SJCRH30 (cell line): ENCODE data around the gene TTC3. TPM values are rescaled to one million over a fixed set of nuclear protein-coding genes. Genes with fewer than 3 reads are reported as not detected.
"Not testable (repeated sequence)": the region's sequence is repeated elsewhere in the genome, so short reads cannot be mapped to it uniquely, and the experiment has no call there.

Source experiments
- DNase-seq, 2 experiments: peaks; one replicate each; pipeline ENCODE4 v3.0.0-alpha.2; 2015 to 2020
- H3K27ac ChIP-seq: fragments of 250-450 bp; sonication (Bioruptor Pico); 2 replicates; pipeline ENCODE4 v1.5.1; 2020; ENCODE audit warnings: mild to moderate bottlenecking, moderate library complexity
- H3K27me3 ChIP-seq: fragments of 250-450 bp; sonication (Bioruptor Pico); 2 replicates; pipeline ENCODE4 v1.5.1; 2020; ENCODE audit warnings: mild to moderate bottlenecking, moderate library complexity
- H3K36me3 ChIP-seq: fragments of 250-450 bp; sonication (Bioruptor Pico); 2 replicates; pipeline ENCODE4 v1.5.1; 2020; ENCODE audit warnings: mild to moderate bottlenecking, moderate library complexity
- H3K4me1 ChIP-seq: fragments of 250-450 bp; sonication (Bioruptor Pico); 2 replicates; pipeline ENCODE4 v1.5.1; 2020; ENCODE audit warnings: mild to moderate bottlenecking, moderate library complexity
- H3K4me3 ChIP-seq: fragments of 250-450 bp; sonication (Bioruptor Pico); 2 replicates; pipeline ENCODE4 v1.5.1; 2020; ENCODE audit warnings: mild to moderate bottlenecking, moderate library complexity
- H3K9me3 ChIP-seq: fragments of 250-450 bp; sonication (Bioruptor Pico); replicated peaks from 2 replicates; pipeline ENCODE4 v1.5.1; 2020; ENCODE audit warnings: mild to moderate bottlenecking, moderate library complexity
- total RNA-seq: library from RNA; depleted of rRNA; stranded (reverse); fragments of >200 nt; shearing (Covaris generic); gene quantifications from 2 replicates; pipeline ENCODE4 v1.2.3, GENCODE V29; 2014

TTC3 gene
- total RNA-seq, 1 experiment from 2014 or later, result 144 TPM

GRCh38 chr21:37219761-37220432 is 146.8 kb downstream of the TTC3 start:
- H3K27ac ChIP-seq, result peak overlapping the region; percentile 61; the same call in 1 of the 2 replicates

DNA sequence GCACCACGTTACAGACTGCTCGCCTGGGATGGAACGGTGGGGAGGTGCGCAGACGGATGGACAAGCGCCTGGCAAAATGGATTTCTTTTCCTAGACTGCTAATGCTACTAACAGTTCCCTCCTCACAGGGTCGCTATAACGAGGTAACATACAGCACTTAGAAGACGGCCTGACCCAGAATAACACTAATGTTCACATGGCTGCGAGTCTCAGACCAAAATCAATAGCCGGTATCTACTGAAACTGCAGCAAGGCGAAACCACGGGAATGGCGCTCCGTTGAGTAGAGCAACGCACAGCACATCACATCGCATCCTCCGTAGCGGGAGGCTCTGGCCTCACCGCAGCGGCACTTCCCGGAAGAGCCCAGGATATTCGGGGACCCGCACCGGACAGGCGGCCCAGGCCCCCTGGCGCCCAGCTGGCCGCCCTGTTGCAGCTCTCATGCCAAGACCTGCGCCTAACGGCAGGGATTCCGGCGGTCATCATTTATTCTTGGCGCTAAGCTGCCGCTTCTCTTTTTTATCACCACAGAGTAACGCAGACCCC is 147.5 kb downstream of the TTC3 start:
- H3K27ac ChIP-seq, result peak overlapping the region; percentile 61
- DNase-seq, result peak in 1 of 2 experiments; percentile 66
- peaks cover 23% of the 10 kb centered on the region for H3K36me3 ChIP-seq
- peaks cover 4% of the 10 kb centered on the region; the same call in 1 of the 2 replicates for H3K9me3 ChIP-seq
- peak overlapping the region; percentile 65 for H3K4me3 ChIP-seq
- no peaks in the 10 kb centered on the region for H3K27me3 ChIP-seq
- H3K4me1 ChIP-seq, result peaks cover 3% of the 10 kb centered on the region; the same call in 1 of the 2 replicates

More at GRCh38 chr21:37219761-37220432, 146.8 kb downstream of the TTC3 start:
- H3K9me3 ChIP-seq, result peaks cover 4% of the 10 kb centered on the region; the same call in 1 of the 2 replicates
- H3K4me3 ChIP-seq, result peak overlapping the region; percentile 65
- DNase-seq, result peak; percentile 15 to 47
- H3K36me3 ChIP-seq, result peaks cover 20% of the 10 kb centered on the region
- H3K27me3 ChIP-seq, result no peaks in the 10 kb centered on the region
- H3K4me1 ChIP-seq, result peaks cover 3% of the 10 kb centered on the region; the same call in 1 of the 2 replicates

DNA sequence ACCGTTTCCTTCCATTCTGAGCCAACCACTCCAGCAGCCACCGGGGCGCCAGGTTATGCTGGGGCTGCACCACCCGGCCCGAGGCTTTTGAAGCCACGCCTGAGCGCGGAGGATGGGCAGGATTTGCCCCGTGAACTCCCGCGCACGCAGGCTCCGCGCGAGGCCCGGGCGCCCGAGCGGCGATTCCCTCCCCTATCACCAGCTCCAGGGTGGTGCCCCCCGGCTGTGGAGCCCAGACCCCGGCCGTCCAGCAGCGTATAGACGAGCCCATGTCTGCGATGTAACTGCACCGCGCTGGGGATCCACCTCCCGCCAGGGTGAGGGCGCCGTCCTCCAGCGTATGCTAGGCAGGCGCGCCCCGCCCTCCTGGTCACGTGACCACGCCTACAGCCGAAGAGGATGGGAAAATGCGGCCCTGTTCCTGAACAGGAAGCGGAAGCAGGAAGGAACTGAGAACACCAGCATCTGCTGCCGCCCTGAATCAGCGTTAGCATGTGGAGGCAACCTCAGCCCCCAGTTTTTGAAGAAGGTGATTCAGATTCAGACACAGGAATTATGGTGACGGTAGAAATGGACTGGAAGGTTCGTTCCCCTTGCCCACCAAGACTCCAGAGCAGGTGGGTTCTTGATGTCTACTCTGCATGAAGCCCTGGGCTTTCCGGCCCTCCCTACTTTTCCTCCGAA is 148.1 kb downstream of the TTC3 start:
- H3K9me3 ChIP-seq, result peaks cover 4% of the 10 kb centered on the region; the same call in 1 of the 2 replicates
- peaks cover 27% of the 10 kb centered on the region for H3K36me3 ChIP-seq
- H3K4me1 ChIP-seq, result peaks cover 3% of the 10 kb centered on the region; the same call in 1 of the 2 replicates
- H3K27ac ChIP-seq, result peak overlapping the region; percentile 61
- H3K27me3 ChIP-seq, result no peaks in the 10 kb centered on the region
- peak overlapping the region; percentile 65 for H3K4me3 ChIP-seq
- peak; percentile 95 to 97 for DNase-seq

DNA sequence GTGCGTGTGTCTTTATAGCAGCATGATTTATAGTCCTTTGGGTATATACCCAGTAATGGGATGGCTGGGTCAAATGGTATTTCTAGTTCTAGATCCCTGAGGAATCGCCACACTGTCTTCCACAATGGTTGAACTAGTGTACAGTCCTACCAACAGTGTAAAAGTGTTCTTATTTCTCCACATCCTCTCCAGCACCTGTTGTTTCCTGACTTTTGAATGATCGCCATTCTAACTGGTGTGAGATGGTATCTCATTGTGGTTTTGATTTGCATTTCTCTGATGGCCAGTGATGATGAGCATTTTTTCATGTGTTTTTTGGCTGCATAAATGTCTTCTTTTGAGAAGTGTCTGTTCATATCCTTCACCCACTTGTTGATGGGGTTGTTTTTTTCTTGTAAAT is 149.2 kb downstream of the TTC3 start:
- DNase-seq, H3K4me1 ChIP-seq, H3K9me3 ChIP-seq, H3K4me3 ChIP-seq, H3K27ac ChIP-seq, H3K27me3 ChIP-seq: not testable (repeated sequence)
- peaks cover 38% of the 10 kb centered on the region for H3K36me3 ChIP-seq

DNA sequence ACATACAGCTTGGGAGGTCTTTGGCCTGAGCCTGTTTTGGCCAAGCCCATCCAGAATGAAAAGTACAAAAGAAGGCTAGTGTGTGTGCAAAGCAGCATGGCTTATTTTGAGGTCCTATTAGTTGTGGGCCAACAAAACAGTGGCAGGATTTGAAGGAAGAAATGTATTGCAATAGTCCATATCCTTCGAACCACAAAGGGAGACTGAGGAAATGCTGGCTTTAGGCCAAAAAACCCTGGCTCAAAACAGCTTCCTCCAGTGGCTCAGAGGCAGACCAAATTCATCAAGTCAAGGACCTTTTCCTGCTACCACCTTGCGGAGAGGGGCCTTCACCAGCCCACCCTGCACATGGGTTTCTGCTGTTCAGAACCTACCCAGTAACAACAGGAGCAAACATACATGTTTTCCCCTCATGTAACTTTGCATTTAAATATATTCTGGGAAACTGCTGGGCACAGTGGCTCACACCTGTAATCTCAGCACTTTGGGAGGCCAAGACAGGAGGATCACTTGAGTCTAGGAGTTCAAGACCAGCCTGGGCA is 150.8 kb downstream of the TTC3 start:
- H3K36me3 ChIP-seq, result peaks cover 42% of the 10 kb centered on the region
- no peak overlapping the region for H3K27ac ChIP-seq
- H3K4me3 ChIP-seq, result no peak overlapping the region
- no peaks in the 10 kb centered on the region for H3K27me3 ChIP-seq
- no peak for DNase-seq
- peaks cover 4% of the 10 kb centered on the region; the same call in 1 of the 2 replicates for H3K9me3 ChIP-seq
- peaks cover 3% of the 10 kb centered on the region; the same call in 1 of the 2 replicates for H3K4me1 ChIP-seq

GRCh38 chr21:37224861-37225839 is 152.1 kb downstream of the TTC3 start:
- H3K36me3 ChIP-seq, result peaks cover 48% of the 10 kb centered on the region
- no peaks in the 10 kb centered on the region for H3K27me3 ChIP-seq
- H3K27ac ChIP-seq, result no peak overlapping the region
- no peaks in the 10 kb centered on the region; the same call in 1 of the 2 replicates for H3K4me1 ChIP-seq
- peaks cover 4% of the 10 kb centered on the region; the same call in 1 of the 2 replicates for H3K9me3 ChIP-seq
- H3K4me3 ChIP-seq, result no peak overlapping the region
- no peak for DNase-seq

DNA sequence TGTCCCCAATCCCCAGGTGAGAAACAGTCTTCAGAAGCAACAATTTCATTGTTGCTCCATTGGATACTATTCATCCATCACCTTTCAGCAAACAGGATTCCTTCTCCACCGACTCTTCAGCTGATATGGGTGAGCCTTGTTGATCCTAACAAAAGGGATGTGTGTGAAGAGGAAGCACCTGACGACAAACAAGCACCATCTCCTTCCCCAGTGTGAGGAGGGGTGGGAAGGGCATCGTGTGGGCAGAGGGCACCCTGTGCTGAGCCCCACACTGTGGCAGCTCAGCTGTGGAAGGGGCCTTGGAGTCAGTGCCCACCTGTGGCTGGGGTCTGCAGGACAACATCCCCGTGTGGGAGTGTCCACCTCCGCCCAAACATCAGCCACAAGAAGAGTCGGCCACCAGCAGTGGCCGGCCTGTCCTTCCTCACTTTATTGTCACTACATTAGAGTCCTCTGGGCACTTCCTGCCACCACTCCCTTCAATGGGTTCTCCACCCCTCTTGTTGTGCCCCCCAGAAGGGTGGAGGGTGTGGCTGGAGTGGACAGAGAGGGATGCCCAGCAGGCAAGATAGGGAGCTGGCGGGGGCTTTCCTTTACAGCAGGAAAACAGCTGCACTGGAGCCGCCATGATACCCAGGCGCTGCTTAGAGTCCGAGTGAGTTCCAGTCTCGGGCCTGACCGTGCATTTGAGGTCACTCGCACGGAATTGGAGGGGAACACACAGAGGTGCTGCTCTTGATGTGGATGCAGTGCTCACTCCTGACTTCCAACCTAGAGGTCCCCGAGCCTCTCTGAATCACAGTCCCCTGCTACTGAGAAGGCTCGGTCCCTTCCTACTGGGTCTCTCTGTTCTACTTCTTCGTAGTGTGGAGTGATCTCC is 153.2 kb downstream of the TTC3 start:
- Histone ChIP-seq H3K4me1 (no peaks in the 10 kb centered on the region; the same call in 1 of the 2 replicates), H3K27ac (no peak overlapping the region), H3K36me3 (peaks cover 53% of the 10 kb centered on the region), H3K27me3 (no peaks in the 10 kb centered on the region), H3K9me3 (peaks cover 4% of the 10 kb centered on the region; the same call in 1 of the 2 replicates), H3K4me3 (no peak overlapping the region)
- no peak for DNase-seq

DNA sequence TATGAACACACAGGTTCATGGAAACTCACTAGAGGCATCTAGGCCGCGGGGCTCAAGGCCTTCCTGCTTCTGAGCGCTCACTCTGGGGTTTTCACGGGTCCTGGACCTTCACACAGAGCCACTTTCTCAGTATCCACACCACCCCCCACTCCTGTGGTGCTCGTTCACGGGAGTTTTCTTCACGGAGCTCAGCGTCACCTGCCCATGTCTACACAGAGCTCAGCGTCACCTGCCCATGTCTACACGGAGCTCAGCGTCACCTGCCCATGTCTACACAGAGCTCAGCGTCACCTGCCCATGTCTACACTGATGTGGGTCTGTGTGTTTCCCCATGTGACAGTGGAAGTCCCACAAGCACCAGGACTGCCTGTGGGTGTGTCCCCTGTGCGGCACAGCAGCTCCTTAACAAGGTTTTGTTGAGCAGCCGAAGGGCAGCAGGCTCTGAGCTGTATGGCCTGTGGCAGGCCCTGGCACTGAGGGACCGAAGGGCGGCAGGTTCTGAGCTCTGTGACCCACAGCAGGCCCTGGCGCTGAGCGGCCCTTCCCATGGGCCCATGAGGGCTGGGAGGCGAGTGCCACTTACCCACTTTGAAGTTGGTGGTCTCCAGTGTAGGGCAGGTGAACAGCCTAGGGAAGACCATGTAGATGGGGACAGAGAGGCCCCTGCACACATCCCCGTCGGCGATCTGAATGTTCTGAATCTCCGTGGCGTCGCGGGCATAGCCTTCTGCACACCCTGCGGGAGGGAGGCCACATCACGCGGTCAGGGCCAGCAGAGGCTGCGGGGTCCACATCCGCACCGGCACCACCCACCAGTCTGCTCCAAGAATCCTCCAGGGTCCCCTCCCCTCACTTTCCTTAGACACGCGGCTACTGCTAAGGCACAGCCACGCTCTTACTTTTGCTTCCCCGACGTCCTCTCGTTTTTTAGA is 154.3 kb downstream of the TTC3 start:
- no peaks in the 10 kb centered on the region for H3K27me3 ChIP-seq
- peaks cover 54% of the 10 kb centered on the region for H3K36me3 ChIP-seq
- no peak overlapping the region for H3K4me3 ChIP-seq
- no peak for DNase-seq
- H3K9me3 ChIP-seq, result no peaks in the 10 kb centered on the region
- no peaks in the 10 kb centered on the region for H3K4me1 ChIP-seq
- no peak overlapping the region for H3K27ac ChIP-seq

DNA sequence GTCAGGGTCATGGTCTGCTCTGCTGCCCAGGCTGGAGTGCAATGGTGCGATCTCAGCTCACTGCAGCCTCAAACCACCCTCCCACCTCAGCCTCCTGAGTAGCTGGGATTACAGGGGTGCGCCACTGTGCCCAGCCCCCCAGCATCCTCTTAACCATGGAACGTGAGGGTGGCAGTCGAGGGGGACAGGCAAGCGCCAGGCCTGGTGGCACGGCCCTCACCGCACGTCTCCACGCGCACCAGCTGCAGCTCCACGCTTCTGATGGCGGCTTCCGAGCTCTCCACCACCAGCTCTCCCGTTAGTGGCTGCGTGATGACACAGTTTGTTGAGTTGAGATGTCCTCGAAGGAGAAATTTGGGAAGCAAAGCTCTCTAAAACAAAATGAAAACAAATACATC is 154.9 kb downstream of the TTC3 start:
- no peaks in the 10 kb centered on the region for H3K27me3 ChIP-seq
- DNase-seq, result no peak
- no peak overlapping the region for H3K27ac ChIP-seq
- H3K9me3 ChIP-seq, result no peaks in the 10 kb centered on the region
- peaks cover 54% of the 10 kb centered on the region for H3K36me3 ChIP-seq
- no peak overlapping the region for H3K4me3 ChIP-seq
- no peaks in the 10 kb centered on the region for H3K4me1 ChIP-seq

- Histone ChIP-seq H3K4me3 (no peak overlapping the region), H3K36me3 (peaks cover 36% of the 10 kb centered on the region), H3K27ac (no peak overlapping the region), H3K4me1 (no peaks in the 10 kb centered on the region), H3K9me3 (no peaks in the 10 kb centered on the region), H3K27me3 (no peaks in the 10 kb centered on the region)
- no peak for DNase-seq
Measured at GRCh38 chr21:37230632-37231248, 157.7 kb downstream of the TTC3 start.

DNA sequence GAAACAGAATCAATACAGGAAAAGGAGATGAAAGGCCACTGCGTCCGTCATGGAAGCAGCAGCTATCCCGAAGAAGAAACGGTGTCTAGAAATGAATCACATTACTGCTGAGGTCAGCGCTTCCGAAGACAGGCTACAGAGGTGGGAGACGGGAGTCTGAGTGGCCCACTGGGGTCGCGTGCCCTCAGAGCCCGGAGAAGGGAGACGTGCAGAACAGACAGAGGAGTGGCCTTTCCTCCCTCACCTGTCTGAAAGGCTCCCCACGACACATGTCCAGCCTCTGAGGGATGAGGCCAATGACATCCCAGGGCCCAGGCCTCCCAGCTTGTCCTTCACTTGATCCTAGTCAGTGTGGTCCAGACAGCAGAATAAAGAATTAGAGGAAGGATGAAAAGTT is 158.2 kb downstream of the TTC3 start:
- Histone ChIP-seq H3K36me3 (peaks cover 31% of the 10 kb centered on the region), H3K9me3 (no peaks in the 10 kb centered on the region), H3K27ac (no peak overlapping the region), H3K4me1 (no peaks in the 10 kb centered on the region), H3K4me3 (no peak overlapping the region), H3K27me3 (no peaks in the 10 kb centered on the region)
- no peak for DNase-seq

DNA sequence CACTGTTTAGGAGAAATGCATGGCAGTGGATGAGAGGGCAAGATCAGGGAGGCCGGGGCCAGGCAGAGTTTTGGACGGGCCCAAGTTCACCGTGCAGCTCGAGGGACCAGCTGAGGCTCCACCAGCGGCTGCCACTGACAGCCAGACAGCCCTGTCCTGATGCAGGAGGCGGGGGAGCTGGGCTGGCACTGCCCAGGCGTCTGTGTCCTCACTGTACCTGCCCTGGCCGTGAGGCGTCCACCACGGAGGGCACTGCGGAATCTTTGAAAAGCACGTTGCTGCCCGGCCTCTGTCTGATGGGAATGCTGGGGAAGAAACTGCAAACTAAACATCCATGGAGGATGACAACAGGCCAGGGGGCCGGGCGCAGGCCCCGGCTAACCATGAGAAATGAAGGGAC is 158.6 kb downstream of the TTC3 start:
- Histone ChIP-seq H3K9me3 (no peaks in the 10 kb centered on the region), H3K4me1 (no peaks in the 10 kb centered on the region), H3K27me3 (no peaks in the 10 kb centered on the region), H3K4me3 (no peak overlapping the region), H3K36me3 (peaks cover 28% of the 10 kb centered on the region), H3K27ac (no peak overlapping the region)
- no peak for DNase-seq
